Measurements from ENCODE around the gene FAM184B. TPM values are rescaled to one million over a fixed set of nuclear protein-coding genes. Genes with fewer than 3 reads are reported as not detected.

Gene FAM184B
- total RNA-seq, 1 experiment from 2014 or later = 0.09 TPM

DNA sequence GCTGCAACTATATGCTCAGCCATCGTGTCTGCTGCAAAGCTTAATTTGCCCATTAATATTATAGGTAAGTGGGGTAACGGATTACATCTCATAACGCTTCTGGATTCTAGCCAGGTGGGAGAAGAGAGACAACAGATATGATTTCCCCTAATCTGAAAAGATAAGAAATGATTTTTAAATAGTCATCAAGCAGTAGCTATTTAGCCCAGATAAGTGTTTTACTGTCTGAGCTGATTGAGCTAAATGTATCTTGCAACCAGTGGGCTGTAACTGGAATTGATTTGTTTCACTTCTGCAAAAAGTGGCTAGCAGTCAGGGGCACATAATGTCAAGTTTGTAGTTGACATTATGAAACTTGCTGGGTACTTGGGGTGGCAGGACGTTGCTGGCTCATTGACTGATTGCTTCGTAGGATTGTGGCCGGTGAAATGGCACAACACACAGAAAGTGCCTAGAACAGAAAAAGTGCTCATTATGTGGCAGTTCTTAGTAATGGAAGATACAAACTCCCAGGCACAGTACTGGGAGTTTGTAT lies 185.9 kb downstream of the FAM184B start:
- H3K27me3 Mint-ChIP-seq (ENCODE audit: unreplicated experiment) = no peaks in the 10 kb centered on the region
- peaks cover 12% of the 10 kb centered on the region for H3K36me3 Mint-ChIP-seq (ENCODE audit: insufficient read depth, unreplicated experiment)
- CTCF ChIA-PET = no interaction called here
- H3K9me3 Mint-ChIP-seq (ENCODE audit: low read depth, unreplicated experiment) = no peaks in the 10 kb centered on the region
- TF ChIP-seq, protein P1, sequence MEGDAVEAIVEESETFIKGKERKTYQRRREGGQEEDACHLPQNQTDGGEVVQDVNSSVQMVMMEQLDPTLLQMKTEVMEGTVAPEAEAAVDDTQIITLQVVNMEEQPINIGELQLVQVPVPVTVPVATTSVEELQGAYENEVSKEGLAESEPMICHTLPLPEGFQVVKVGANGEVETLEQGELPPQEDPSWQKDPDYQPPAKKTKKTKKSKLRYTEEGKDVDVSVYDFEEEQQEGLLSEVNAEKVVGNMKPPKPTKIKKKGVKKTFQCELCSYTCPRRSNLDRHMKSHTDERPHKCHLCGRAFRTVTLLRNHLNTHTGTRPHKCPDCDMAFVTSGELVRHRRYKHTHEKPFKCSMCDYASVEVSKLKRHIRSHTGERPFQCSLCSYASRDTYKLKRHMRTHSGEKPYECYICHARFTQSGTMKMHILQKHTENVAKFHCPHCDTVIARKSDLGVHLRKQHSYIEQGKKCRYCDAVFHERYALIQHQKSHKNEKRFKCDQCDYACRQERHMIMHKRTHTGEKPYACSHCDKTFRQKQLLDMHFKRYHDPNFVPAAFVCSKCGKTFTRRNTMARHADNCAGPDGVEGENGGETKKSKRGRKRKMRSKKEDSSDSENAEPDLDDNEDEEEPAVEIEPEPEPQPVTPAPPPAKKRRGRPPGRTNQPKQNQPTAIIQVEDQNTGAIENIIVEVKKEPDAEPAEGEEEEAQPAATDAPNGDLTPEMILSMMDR (IDR thresholded peaks at IDR 0.05; ENCODE audit: unreplicated experiment) = no peak
- no TSS peak for BruUV-seq (replicated peaks)
- no peak overlapping the region for H3K4me3 Mint-ChIP-seq (ENCODE audit: low read depth, unreplicated experiment)
- DNase-seq = no peak
- no peak overlapping the region for H3K27ac Mint-ChIP-seq (ENCODE audit: unreplicated experiment)
- no peaks in the 10 kb centered on the region for H3K4me1 Mint-ChIP-seq (ENCODE audit: low read depth, unreplicated experiment)
- intact Hi-C loops (cut with micrococcal nuclease; ENCODE audit: unreplicated experiment) = loop anchor here (5.0 kb wide), 1 partner anchor 212 kb away; no protein-coding TSS in a partner anchor

DNA sequence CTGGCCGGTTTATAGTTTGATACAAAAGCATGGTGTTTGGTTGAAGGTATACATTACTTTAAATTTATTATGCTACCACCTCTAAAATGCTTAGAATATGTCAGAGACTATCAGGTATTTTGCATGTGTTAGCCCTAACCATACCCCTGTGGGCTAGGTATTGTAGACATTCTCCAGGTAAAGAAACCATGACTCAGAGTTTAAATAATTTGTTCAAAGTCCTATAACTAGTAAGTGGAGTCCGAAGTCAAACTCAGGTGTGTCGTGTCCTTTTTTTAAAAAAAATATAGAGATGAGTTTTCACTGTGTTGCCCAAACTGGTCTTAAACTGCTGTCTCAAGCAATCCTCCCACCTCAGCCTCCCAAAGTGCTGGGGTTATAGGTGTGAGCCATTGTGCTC lies 192.1 kb downstream of the FAM184B start:
- H3K36me3 Mint-ChIP-seq (ENCODE audit: insufficient read depth, unreplicated experiment) = peaks cover 10% of the 10 kb centered on the region
- H3K9me3 Mint-ChIP-seq (ENCODE audit: low read depth, unreplicated experiment) = no peaks in the 10 kb centered on the region
- H3K4me3 Mint-ChIP-seq (ENCODE audit: low read depth, unreplicated experiment) = no peak overlapping the region
- H3K4me1 Mint-ChIP-seq (ENCODE audit: low read depth, unreplicated experiment) = no peaks in the 10 kb centered on the region
- H3K27ac Mint-ChIP-seq (ENCODE audit: unreplicated experiment) = no peak overlapping the region
- CTCF ChIA-PET = no interaction called here
- no TSS peak for BruUV-seq (replicated peaks)
- H3K27me3 Mint-ChIP-seq (ENCODE audit: unreplicated experiment) = no peaks in the 10 kb centered on the region
- intact Hi-C loops (cut with micrococcal nuclease; ENCODE audit: unreplicated experiment) = no loop called here
- no peak for DNase-seq
- TF ChIP-seq, protein P1 (IDR thresholded peaks at IDR 0.05; ENCODE audit: unreplicated experiment) = no peak

DNA sequence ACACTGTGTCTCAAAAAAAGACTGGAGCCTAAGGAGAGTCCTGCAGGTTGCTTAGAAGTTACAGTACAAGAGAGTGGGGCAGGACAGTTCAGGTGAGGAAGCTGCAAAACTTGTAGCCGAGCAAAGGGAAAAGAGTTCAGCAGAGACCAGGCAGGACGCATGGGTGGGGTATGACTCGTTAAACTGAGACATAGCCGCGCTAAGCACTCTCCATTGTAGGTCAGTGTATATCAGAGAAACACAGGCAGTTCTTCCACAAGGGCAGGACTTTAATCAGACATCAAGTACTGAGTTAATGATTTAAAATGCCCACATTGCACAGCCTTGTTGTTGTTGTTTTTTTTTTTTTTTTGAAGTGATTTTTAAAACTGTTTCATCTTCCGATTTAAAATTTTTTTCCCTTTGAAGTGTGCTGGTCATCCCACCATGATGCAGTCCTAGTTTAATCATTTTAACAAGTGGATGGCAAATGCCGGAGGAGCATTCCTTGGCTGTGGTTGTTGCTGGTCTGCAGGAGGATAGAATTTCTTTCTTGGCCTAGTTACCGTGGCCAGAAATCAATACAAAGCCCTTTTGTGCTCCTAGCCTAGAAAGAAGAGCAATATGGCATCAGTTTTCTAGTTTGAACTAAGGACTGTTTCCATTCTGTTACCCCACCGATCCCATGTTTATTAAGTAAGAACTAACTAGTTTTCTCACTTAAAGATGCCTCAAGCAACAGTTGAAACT lies 194.2 kb downstream of the FAM184B start:
- intact Hi-C loops (cut with micrococcal nuclease; ENCODE audit: unreplicated experiment) = no loop called here
- no peaks in the 10 kb centered on the region for H3K9me3 Mint-ChIP-seq (ENCODE audit: low read depth, unreplicated experiment)
- CTCF ChIA-PET = no interaction called here
- no peak for DNase-seq
- no peak overlapping the region for H3K4me3 Mint-ChIP-seq (ENCODE audit: low read depth, unreplicated experiment)
- BruUV-seq (replicated peaks) = no TSS peak
- peaks cover 15% of the 10 kb centered on the region for H3K36me3 Mint-ChIP-seq (ENCODE audit: insufficient read depth, unreplicated experiment)
- H3K27ac Mint-ChIP-seq (ENCODE audit: unreplicated experiment) = no peak overlapping the region
- H3K4me1 Mint-ChIP-seq (ENCODE audit: low read depth, unreplicated experiment) = no peaks in the 10 kb centered on the region
- H3K27me3 Mint-ChIP-seq (ENCODE audit: unreplicated experiment) = no peaks in the 10 kb centered on the region
- TF ChIP-seq, protein P1 (IDR thresholded peaks at IDR 0.05; ENCODE audit: unreplicated experiment) = no peak

DNA sequence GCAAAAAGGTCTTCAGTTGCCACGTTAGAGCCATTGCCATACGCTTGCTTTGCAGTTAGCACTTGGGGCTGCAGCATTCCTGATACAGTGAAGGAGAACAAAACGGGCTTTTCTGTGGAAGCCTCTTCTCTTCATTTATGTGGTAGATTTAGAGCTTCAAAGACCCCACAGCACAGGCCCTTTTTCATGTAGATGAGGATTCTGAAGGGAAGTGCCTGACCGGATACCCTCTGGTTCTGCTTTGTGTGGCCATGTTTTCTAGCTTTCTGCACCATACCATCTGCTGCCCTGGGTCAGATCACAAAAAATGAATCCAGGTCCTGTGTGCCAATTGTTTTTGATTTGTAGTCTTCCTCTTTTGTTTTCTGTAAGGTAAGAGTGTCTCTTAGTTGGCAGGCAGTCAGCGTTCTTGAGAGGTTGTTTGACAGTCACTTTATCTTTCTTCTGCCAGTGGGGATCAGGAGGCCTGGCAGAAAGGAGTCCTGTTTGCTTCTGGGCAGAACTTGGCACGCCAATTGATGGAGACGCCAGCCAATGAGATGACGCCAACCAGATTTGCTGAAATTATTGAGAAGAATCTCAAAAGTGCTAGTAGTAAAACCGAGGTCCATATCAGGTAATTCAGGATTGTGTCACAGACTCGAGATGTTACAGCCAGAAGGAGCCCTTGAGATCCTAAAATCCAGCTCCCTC lies 196.8 kb downstream of the FAM184B start:
- no peak for DNase-seq
- no peaks in the 10 kb centered on the region for H3K4me1 Mint-ChIP-seq (ENCODE audit: low read depth, unreplicated experiment)
- H3K4me3 Mint-ChIP-seq (ENCODE audit: low read depth, unreplicated experiment) = no peak overlapping the region
- H3K9me3 Mint-ChIP-seq (ENCODE audit: low read depth, unreplicated experiment) = no peaks in the 10 kb centered on the region
- TF ChIP-seq, protein P1 (IDR thresholded peaks at IDR 0.05; ENCODE audit: unreplicated experiment) = no peak
- peaks cover 15% of the 10 kb centered on the region for H3K36me3 Mint-ChIP-seq (ENCODE audit: insufficient read depth, unreplicated experiment)
- CTCF ChIA-PET = no interaction called here
- no peaks in the 10 kb centered on the region for H3K27me3 Mint-ChIP-seq (ENCODE audit: unreplicated experiment)
- no peak overlapping the region for H3K27ac Mint-ChIP-seq (ENCODE audit: unreplicated experiment)
- no TSS peak for BruUV-seq (replicated peaks)
- intact Hi-C loops (cut with micrococcal nuclease; ENCODE audit: unreplicated experiment) = no loop called here
